HG02642 (cell line): ENCODE results near the gene MYOCD.

Experiments
- ATAC-seq: cut with Tn5 transposase; IDR thresholded peaks from one replicate; pipeline ENCODE4 v1.9.1; 2021; ENCODE audit warnings: mild to moderate bottlenecking; ENCODE audit not compliant: unreplicated experiment, poor library complexity

The MYOCD gene

GRCh38 chr17:12640364-12640763, 25.3 kb upstream of the MYOCD start:
- ATAC-seq = no peak

DNA sequence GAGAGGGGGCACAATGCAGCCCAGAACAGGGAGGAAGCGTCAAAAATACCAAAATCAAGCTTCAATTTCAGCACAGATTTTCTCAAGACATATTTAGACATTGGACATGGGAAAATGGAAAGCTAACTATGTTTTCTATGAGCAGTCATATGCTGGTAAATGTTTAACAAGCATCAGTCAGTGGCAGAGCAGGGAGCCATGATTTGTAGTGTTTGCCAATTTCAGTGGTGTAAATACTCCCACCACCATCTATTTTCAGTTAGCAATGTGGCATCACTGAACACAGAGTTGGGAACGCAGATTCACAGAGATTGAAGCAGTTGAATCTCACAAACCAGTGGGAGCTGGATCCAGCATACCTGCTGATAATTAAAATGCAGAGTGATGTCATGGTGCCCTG, 24.6 kb upstream of the MYOCD start:
- no peak for ATAC-seq

- no peak for ATAC-seq
Observed at GRCh38 chr17:12642034-12642433, 23.7 kb upstream of the MYOCD start.

DNA sequence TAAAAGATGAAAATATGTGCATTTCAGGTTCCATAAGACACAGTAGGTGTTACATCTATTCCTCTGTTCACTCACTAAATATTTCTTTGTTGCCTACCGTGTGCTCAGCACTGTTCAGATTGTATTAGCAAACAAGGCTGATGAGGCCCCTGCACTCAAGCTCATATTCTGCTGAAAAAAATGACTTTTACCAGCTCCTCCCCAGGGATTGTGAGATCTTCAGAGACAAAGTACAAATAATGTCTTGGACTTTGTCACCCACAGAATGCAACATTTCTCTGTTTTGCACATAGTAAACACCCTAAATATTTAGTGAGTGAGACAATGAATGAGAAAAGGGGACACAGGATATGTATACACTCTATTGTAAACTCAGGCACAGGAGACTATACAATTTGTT, 21.9 kb upstream of the MYOCD start:
- no peak for ATAC-seq

DNA sequence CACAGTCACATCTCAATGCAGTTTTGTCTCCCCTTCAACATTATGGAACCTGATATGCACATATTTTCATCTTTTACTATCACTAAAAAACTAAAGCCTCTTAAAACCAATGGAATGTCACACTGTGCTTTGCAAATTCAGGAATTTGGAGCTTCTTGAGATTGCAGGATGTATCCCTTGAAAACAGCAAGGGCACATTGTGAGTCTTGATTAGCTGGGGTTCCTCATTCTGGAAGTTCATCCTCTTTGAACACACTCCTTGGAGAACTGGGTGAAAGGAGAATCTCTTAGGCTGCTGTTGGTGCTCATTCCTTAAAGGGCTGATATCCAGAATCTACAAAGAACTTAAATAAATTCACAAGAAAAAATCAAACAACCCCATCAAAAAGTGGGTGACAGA, 21.1 kb upstream of the MYOCD start:
- no peak for ATAC-seq

DNA sequence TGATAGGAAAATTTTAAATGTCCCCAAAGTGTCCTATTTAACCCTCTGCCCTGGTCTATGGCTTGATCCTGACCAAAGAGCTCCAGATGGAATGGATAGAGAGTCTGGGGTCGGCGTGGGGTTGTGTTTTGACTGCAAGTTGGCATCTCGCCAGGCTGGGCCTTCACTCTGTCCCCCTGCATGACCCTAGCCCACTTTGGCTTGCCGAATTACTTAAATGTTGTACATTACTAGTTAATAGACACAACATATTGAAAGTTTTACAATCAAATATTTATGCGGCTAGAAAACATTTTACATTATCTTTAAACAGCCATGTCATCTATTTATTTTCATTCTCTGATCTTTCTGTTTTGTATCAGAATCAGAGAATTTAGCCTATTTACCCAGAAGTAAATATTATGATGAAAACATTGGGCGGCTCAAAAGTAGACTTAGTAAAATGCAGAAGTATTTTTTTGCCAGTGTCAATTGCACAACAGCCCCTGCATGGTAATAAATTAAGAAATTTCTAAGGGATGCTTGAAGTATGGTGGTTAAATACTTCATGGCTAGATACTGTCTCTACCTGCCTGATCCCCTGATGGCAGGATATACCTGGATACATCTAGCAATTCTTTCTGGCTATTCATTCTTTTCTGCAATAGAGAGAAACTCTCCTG, 18.8 kb upstream of the MYOCD start:
- ATAC-seq = no peak

- ATAC-seq = no peak
Observed at GRCh38 chr17:12648498-12648897, 17.2 kb upstream of the MYOCD start.

DNA sequence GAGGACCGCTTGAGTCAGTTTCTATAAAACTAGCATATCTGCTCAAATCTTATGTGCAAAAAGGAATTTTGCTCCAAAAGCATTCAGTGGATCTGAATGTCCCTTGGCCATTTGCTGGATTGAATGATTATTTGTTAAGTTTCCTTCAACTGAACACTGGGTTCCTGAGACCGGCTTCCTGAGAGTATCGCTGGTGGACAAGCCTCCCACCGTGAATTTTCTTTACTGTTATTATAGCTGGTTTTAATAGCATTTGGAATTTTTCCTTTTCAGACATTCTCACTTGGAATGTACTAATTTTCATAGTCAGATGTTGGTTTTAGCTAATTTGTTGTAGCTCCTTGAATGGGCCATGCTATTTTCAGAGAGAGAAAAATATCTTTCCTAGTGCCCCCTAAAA, 9.8 kb upstream of the MYOCD start:
- no peak for ATAC-seq

DNA sequence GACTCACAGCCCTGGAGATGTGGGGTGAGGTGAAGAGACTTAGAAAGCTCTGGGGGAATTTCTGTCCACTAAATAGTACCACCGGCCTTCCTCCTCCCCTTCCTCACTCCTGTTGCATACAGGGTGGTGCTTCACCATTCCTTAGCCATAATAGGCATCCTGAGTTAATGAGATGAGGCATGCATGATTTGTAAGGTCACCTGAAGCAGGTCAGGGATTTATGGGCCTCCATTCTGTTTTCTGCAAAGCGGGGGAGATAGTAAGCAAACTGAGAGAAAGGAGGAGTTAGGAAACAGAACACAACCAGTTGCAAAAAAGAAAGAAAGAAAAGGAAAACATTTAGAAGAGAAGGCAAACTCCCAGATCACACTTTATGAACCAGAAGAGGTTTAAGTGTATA, 9.3 kb upstream of the MYOCD start:
- no peak for ATAC-seq

GRCh38 chr17:12659500-12659899, 6.2 kb upstream of the MYOCD start:
- ATAC-seq = no peak

DNA sequence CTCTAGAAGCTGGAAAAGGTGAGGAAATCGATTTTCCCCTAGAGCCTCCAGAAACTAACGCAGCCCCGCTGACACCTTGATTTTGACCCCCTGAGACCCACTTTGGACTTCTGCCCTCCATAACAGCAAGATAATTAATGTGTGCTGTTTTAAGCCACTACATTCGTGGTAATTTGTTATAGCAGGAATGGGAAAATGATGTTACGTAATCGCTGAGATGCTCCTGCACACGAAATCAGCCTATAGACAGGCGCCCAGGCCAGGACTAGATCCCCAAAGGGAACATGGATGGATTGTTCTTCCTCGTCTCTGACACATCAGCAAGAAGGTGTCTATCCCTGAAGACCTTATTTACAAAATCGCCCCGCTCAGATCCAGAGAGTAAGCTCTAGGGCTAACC, 1.4 kb upstream of the MYOCD start:
- no peak for ATAC-seq

DNA sequence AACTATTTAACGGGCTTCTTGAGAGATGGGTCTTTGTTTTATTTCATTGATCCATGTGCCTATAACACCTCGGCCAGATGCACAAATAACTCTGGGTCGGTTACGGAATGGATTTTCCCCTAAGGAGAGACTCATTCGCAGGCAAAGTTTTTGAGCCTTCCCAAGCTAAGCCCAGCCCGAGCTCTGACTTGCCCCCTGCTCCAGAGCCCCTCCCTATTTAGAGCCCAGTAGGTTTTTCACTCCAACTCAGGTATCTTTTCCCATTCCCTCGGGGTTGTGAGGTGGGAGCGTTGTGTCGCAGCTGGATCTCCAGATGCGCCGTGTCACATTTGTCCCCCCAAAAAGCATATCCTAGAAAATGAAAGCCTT, 812 bp upstream of the MYOCD start:
- no peak for ATAC-seq

DNA sequence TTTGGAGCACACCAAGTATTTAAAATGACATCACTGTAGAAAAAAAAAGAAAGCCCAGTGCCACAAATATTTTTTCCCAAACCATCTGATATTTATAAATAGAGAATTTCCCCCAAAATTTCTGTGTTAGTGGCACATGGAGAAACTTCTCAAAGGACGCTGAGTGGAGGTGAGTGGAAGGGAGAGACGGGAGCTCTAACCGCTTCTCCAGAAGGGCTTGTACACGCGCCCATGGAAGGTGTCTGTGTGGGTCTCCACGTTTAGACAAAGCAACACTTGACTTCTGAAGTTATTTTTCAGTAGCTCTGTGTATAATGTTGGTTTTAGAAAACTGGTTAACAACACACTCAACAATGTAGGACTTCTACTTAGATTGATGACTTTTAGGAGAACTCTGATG, 1.0 kb downstream of the MYOCD start:
- no peak for ATAC-seq

DNA sequence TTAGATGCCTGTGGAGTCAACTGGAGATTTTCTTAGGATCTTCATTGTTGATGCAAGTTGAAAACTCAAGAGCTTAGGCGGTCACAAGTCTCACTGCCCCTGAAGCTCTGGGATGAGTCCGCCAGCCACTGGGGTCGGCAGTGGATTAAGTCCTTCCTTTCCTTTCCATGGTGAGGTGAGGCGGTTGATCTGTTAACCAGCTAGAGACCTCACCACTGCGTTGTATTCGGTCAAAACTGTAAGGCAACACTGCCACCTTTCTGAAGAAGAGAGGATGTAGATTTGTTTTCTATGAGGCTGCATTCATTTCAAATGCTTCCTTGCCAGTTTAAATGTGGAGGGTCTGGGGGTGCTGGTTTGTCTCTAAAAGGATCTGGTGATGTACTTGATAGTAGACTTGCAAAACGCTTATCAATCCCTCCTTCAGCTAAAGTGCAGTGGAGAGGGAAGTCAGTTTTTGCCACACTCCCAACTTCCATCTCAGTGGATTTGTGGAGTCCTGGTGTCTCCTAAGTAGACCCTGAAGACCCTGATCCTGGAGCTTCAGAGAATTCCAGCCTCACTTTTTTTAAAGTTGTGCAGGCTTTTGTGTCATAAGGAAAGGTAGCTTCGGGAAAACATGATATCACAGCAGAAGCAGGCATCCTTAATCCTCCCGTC, 1.7 kb downstream of the MYOCD start:
- ATAC-seq = no peak

DNA sequence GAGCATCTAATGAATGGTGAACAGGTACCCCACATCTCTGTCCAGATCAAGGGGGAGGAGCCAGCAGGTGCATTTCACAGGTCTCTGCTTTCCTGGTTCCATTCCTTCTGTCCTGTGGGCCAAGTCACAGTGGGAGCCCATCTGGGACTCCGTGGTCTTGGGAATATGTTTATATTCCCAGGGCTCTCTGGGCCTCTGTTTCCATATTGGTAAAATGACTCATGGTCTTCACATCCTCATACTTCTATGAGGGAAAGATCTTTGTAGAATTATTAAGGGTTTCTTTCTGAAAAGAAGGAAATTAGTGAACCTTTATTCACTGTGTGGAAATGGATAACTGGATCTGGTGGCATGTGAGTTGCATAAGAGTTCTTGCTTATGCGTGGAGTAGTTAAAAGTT, 6.2 kb downstream of the MYOCD start:
- ATAC-seq = no peak

- ATAC-seq = no peak
Observed at GRCh38 chr17:12672947-12673346, 7.3 kb downstream of the MYOCD start.

DNA sequence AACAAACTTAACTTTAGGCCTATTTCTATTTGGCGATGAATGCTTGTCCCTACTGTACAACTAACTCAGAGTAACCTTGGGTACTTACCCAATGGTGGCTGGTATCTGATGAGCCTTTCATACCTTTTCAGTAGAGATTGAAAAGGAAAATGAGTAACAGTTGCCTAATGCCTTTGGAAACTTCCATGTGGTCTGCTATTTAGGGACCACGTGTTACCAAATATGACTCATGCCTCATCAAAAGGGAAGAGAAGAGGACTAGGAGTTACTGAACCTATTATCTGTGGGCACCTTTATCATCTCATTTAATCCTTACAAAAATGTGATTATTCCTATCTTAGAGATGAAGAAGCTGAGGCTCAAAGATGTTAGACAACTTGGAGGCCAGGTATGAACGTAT, 8.1 kb downstream of the MYOCD start:
- no peak for ATAC-seq

- ATAC-seq = no peak
Observed at GRCh38 chr17:12680407-12680897, 14.8 kb downstream of the MYOCD start.

DNA sequence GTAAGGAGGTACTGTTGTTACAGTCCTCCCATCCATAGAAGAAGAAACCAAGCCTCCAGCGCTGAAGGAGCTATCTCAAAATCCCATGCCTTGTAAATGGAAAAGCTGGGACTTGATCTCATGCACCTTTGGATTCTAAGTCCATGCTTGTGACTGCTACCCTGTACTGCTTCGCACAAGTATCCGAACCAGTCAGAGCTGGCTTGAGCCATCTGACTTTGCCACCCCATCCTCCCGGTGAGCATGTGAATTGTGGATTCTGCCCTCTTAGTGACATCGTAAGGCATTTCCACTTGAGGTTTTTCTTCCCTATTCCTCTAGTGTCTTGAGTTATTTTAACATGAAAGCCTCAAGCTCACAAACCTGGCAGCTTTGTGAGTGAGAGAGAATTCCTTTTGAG, 15.3 kb downstream of the MYOCD start:
- no peak for ATAC-seq

DNA sequence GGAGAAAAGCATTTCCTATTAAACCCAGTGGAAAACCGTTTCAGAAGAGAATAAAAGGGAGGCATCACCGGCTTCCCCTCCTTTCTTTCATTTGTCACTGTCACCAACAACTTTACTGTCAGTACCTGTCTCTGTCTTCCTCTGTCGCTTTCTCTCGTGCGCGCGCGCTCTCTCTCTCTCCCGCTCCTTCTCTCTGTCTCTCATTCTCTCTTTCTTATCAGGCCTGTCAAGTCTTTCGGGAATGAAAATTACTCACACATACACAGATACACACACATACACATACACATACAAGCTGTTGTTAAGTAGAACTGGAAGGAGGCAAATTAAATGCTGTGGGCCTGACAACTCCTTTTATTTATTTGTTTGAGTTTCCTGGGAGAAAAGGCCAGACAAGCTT, 17.6 kb downstream of the MYOCD start:
- no peak for ATAC-seq

- ATAC-seq = no peak
Observed at GRCh38 chr17:12686486-12686885, 20.8 kb downstream of the MYOCD start.

DNA sequence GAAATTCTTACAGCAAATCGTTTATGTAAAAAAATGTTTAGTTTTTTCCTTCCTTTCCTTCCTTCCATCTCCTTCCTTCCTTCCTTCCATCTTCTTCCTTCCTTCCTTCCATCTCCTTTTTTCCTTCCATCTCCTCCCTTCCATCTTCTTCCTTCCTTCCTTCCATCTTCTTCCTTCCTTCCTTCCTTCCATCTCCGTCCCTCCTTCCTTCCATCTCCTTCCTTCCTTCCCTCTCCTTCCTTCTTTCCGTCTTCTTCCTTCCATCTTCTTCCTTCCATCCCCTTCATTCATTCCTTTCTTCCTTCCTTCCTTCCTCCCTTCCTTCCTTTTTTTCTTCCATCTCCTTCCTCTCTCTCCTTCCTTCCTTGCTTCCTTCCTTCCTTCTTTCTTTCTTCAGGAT, 22.7 kb downstream of the MYOCD start:
- ATAC-seq = no peak
